Stimulated activated CD4-positive, alpha-beta T cell treated with anti-CD3 and anti-CD28 coated beads, Interleukin-4, amount 100 ng/mL, for 4 hours (primary cell): ENCODE measurements around the gene EBI3.
A peak's percentile ranks its signal among the peaks of the same experiment; 100 is the strongest.
"Not testable (repeated sequence)": the region's sequence is repeated elsewhere in the genome, so short reads cannot be mapped to it uniquely, and the experiment has no call there.

Source experiments
- DNase-seq, 2 experiments: peaks; one replicate each; pipeline ENCODE4 v3.0.0-alpha.2; 2020

EBI3 gene

DNA sequence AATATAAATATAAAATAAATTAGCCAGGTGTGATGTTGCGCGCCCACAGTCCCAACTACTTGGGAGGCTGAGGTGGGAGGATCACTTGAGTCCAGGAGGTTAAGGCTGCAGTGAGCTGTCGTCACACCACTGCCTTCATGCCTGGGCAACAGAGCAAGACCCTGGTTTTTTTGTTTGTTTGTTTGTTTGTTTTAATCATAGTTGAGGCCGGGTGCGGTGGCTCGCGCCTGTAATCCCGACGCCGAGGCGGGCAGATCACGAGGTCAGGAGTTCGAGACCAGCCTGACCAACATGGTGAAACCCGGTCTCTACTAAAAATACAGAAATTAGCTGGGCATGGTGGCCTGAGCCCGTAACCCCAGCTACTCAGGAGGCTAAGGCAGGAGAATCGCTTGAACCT, 8.2 kb downstream of the EBI3 start:
- DNase-seq, result not testable (repeated sequence)

DNA sequence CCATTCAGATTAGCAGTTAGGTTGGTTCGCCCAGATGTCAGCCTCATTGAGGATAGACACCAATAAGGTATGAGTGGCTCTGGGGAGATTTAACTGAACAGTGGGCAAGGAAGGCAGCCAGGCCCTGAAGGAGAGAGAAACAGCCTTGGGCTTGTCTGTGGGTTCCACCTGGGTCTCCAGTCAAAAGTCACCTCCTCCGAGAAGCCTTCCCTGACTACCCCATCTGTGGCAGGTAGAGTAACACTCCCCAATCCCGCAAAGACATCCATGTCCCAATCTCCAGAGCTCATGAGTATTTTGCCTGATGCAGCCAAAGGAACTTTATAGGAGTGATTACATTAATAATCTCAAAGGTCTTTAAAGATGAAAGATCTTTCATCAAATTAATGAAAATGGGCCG, 9.5 kb downstream of the EBI3 start:
- DNase-seq, result no peak

DNA sequence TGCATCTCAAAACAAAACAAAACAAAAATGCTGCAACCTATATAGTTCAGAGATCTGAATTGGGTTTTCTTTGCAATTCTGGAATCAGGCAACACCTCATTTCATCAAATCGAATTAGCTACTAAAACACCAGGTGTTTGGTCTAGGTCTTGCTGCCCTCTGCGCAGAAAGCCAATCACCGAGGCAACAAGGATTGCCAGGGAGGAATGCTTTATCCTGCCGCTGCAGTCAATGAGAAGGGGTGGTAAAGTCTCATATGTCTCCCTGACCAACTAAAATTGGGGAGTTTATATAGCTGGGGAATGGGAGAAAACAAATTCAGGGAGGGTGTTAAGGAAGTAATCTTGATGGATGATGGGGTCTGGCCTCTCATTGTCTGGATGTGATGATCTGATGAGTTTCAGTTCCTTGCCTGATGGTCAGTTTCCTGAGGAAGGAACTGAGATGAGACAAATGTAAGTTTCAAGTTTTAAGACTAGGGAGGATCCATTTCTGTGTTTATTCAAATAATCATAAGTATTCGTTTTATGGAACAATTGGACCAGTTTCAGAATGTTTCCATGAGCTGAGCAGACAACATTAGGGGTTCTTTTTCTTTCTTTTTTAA, 12.6 kb downstream of the EBI3 start:
- DNase-seq, result no peak

DNA sequence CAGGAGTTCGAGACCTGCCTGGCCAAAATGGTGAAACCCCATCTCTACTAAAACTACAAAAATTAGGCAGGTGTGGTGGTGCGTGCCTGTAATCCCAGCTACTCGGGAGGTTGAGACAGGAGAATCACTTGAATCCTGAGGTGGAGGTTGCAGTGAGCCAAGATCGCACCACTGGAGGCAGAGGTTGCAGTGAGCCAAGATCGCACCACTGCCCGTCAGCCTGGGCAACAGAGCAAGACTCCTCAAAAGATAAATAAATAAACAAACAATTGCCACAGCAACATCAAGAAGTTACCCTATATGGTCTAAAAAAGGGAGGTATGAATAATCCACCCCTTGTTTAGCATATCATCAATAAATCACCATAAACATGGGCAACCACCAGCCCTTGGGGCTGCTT, 16.6 kb downstream of the EBI3 start:
- DNase-seq, result not testable (repeated sequence)

DNA sequence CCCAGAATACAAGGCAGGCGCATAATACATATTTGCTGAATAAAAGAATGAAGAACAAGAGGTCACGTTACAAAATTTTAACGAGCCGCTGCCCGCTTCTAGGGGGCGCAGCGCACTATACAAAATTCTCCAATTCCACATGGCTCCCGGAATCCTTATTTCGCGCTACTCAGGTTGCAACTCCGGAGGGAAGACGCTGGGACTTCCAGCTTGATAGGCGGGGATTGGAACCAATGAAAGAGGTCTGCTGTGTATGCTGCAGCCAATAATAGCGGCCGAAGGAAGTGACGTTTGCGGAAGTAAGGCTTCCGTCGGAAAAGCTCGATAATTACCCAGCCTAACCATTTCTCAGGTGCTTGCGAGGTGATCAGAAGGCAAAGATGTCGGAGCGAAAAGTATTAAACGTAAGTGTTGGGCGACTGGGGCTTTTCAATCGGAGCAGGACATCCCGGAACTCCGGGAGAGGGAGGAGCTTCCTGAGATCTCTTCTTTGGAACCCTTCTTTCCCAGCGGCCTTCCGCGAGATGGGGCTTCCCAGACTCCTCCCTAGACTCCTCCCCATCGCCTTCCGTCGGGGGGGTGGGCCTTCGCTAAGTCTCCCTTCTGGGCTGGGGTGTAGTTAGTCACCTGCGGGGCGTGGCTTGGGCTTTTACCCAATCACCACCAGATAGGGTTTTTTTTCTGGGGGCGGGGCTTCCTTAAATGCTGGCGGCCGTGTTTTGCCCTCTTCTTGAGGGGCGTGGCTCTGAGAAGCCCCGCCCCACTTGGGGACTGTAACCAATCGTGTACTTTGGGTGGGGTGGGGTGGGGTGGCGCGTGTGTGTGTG, 17.7 kb downstream of the EBI3 start, which contains the start of gene YJU2:
Gene YJU2 (plus strand): TSS at position 314 of the 827 bp plus-strand sequence. CDS start 67 bp downstream, at position 381.
- peak; percentile 95 to 99 for DNase-seq

DNA sequence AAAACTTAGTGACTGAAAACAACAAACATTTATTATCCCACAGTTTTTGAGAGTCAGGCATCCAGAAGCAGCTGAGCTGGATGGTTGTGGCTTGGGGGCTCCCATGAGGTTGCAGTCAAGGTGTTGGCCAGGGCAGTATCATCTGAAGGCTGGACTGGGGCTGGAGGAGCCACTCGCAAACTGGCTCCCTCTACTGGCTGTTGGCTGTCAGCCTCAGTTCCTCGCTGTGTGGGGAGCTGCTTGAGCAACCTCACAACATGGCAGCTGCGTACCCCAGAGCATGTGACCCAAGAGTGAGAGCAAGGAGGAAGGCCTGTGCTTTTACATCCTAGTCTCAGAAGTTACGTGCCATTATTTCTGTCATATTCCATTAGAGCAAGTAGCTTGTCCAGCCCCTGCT, 27.2 kb downstream of the EBI3 start:
- no peak for DNase-seq

DNA sequence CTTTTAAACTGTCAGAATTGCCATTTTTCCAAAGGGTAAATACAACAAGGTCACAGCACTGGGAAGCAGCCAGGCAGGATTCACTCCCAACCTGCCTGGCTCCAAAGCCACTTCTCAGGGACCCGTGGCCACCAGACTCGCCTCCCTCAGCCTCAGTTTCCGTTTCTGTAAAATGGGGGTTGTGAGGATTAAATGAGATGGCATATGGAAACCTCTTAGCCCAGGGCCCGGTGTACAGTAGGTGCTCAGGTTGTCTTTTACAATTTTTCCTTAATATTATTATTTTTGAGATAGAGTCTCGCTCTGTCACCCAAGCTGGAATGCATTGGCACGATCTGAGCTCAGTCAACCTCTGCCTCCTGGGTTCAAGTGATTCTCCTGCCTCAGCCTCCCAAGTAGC, 27.7 kb downstream of the EBI3 start:
- no peak for DNase-seq

DNA sequence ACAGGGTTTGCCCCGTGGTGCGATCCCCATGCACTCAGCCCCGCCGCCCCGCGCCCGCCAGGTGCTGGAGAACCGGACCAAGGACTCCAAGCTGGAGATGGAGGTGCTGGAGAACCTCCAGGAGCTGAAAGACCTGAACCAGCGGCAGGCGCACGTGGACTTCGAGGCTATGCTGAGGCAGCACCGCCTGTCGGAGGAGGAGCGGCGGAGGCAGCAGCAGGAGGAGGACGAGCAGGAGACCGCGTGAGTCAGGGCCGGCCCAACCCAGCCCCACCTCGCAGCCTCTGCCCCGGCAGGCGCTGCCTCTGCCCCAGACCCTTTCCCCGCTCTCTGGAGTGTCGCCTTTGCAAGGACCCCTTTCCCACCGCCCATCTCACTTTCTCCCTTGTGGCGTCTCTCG, 28.9 kb downstream of the EBI3 start:
- DNase-seq, result no peak

DNA sequence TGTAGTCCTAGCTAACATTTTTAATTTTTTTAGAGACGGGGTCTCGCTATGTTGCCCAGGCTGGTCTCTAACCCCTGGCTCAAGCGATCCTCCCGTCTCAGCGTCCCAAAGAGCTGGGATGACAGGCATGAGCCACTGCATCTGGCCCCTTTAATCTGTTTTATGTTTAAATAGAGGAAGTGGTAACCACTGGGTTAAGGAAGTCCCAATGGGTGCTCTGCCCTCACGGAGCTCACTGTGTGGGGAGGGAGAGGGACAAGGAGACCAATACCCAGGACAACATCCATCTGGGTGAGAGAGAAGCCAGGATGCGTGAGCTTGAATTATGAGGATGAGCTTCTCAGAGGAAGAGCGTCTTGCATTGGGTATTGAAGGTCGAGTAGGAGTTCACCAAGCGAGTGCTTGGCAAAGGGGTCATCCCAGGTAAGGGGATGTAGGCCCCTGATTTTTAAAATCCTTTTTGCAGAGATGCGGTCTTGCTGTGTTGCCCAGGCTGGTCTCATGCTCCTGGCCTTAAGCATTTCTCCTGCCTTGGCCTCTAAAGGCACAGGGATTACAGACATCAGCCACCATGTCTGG, 31.4 kb downstream of the EBI3 start:
- no peak for DNase-seq

DNA sequence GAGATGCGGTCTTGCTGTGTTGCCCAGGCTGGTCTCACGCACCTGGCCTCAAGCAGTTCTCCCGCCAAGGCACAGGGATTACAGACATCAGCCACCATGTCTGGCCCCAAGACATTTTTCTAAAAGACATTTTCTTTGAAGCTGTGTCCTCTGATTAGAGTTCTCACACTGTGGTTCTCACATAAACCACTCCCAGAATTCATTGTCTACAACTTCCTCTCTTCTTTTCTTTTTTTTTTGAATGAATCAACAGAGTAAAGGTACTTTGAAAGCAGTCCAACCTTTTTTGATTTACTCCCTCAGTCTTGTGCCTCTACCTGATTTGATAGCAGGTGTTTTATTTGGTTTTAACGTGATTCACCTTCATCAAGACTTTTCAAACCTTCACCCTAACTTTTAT, 35.5 kb downstream of the EBI3 start:
- no peak for DNase-seq

DNA sequence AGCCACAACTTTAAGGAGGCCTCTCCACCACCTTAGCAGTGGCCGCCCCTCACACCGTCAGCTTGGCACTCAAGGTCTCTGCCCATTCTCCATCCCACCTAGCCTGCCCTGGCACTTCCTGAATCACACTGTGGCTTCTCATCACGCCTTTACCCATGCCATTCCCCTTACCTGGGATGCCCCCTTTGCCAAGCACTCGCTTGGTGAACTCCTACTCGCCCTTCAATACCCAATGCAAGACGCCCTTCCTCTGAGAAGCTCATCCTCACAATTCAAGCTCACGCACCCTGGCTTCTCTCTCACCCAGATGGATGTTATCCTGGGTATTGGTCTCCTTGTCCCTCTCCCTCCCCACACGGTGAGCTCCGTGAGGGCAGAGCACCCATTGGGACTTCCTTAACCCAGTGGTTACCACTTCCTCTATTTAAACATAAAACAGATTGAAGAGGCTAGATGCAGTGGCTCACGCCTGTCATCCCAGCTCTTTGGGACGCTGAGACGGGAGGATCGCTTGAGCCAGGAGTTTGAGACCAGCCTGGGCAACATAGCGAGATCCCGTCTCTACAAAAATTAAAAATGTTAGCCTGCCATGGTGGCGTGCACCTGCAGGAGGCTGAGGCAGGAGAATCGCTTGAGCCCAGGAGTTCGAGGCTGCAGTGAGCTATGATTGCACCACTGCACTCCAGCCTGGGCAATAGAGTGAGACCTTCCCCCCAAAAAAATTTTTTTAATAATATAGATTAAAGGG, 37.1 kb downstream of the EBI3 start:
- DNase-seq, result no peak

DNA sequence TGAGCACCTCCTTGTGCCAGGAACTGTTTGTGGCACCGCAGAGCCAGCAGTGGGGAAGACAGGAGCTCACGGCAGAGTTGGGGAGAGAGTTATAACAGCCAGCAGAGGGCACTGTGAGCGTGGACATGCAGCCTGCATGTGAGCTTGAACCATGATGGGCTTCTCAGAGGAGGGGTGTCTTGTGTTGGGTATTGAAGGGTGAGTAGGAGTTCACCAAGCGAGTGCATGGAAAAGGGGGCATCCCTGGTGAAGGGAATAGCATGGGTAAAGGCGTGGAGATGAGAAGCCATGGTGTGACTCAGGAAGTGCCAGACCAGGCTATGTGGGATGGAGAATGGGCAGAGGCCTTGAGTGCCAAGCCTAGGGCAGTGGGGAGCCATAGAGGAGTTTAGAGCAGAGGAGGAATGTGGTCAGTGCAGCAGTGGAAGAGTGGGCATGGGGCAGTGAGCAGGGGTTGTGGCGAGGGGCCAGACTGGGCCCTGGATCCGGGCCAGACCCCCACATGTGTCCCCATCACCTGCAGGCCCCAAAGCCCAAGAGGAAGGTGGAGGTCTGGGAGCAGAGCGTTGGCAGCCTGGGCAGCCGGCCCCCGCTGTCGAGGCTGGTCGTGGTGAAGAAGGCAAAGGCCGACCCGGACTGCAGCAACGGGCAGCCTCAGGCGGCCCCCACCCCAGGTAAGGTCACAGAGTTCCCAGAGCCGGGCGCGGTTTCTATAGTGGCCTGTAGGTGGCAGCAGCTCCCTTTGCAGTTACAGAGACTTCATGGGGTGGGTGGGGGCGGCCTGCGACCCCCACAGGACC, 38.0 kb downstream of the EBI3 start:
- DNase-seq, result peak; percentile 48 to 63

DNA sequence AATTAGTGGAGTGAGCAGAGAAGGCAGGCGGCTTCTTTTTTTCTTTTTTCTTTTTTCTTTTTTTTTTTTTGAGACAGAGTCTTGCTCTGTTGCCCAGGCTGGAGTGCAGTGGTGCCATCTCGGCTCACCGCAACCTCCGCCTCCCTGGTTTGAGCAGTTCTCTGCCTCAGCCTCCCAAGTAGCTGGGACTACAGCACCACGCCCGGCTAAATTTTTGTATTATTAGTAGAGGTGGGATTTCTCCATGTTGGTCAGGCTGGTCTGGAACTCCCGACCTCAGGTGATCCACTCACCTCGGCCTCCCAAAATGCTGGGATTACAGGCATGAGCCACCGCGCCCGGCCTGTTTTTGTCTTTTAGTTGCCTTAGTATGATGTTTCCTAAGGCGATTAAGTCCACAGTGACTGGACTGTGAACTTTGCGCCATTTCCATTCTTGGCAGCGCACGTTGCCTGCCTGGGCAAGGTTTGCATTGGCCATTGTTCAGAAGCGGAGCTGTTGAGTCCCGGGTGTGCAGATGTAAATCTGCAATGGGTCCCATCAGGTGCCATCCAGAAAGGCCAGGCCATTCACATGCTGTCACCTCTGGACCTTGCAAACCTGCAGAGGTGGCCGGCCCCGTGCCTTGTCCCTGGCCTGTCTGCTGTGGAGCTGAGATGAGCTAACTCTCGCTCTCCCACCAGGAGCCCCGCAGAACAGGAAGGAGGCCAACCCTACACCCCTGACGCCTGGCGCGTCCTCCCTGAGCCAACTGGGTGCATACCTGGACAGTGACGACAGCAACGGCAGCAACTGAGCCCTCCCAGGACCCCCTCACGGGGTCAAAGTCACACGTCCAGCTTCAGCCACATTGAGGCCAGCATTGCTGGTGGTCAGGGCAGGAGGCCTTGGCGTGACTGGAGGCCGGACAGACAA, 38.8 kb downstream of the EBI3 start:
- no peak for DNase-seq

DNA sequence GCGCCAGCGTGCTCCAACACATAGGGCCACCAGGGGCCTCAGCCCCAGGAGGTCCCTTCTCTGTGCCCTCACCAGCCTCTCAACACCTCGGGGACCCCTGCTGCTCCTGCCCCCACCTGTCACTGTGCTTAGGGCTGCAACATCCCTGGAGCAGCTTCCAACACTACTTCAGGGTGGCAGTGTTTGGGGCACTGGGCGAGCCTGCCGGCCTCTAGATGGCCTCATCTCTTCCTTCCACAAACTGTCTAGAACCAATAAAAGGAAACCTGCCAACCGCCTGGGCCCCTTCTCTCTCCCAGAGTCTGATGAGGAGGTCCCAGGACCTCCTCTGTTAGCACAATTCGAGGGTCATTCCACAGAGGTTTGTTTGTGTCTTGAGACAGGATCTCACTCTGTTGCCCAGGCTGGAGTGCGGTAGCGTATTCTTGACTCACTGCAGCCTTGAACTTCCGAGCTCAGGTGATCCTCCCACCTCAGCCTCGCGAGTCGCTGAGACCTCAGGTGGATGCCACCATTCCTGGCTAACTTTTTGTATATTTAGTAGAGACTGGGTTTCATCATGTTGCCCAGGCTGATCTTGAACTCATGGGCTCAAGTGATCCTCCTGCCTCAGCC, 39.6 kb downstream of the EBI3 start:
- DNase-seq, result no peak

DNA sequence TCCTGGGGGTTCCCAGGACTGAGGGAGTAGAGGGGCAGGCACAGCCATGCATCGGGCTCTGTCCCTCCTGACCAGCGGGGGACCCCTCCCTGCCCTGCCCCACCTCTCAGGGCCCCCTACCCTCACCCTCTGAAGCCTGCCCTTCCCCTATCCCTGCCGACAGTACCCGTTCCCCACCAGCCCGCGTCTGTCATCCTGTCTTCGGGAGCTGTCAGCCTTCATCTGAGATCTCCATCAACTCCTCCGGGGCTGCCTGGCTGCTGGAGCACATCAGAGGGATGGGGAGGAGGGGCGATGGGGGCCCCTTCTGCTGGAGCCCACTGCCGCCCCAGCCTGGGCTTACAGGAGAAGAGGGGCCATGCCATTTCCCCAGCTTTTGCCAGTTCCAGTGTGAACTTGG, 43.6 kb downstream of the EBI3 start:
- DNase-seq, result no peak

DNA sequence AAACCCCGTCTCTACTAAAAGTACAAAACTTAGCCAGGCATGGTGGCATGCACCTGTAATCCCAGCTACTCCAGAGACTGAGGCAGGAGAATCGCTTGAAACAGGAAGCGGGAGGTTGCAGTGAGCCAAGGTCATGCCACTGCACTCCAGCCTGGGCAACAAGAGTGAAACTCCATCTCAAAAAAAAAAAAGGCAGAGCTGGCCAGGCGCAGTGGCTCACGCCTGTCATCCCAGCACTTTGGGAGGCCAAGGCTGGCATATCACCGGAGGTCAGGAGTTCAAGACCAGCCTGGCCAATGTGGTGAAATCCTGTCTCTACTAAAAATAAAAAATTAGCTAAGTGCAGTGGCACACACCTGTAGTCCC, 45.0 kb downstream of the EBI3 start:
- not testable (repeated sequence) for DNase-seq

DNA sequence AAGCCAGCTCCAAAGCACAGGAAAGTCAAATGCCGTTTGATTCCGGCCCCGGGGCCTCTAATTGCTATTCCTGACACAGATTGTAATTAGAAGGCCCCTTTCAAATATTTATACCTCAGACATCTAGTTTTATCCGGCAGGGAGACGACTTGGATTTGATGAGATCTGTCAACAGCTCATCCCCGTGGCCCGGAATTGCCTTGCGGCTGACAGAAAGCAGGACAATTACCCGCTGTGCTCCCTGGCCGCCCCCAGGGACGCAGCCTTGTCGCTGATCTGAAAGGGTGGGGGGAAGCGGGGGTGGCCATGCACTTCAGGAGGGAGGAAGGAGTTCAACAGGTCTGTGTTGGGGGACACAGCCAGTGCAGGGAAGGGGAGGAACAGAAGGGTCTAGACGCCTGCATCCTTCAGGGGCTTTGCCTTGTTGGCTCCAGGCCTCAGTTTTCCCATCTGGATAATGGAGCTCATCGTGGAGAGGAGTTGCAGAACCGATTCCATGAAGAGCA, 47.9 kb downstream of the EBI3 start:
- DNase-seq, result no peak

DNA sequence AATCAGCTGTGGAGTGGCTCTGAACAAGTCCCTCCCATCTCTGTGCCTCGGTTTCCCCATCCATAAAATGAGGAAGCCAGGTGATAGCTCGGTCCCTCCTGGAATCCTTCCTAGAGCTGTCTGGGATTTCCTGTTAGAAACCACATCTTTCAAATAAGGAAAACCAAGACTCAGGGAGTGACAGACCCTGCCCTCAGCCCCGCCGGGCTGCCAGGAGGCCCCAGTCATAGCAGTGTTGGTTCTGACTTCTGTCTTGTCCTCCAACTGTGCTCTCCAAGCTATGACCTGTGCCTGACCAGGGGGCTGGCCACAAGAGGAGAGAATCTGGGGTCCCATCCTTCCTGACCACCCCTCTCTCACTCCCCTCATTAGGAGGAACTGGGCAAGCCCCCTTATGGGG, 48.7 kb downstream of the EBI3 start:
- no peak for DNase-seq

DNA sequence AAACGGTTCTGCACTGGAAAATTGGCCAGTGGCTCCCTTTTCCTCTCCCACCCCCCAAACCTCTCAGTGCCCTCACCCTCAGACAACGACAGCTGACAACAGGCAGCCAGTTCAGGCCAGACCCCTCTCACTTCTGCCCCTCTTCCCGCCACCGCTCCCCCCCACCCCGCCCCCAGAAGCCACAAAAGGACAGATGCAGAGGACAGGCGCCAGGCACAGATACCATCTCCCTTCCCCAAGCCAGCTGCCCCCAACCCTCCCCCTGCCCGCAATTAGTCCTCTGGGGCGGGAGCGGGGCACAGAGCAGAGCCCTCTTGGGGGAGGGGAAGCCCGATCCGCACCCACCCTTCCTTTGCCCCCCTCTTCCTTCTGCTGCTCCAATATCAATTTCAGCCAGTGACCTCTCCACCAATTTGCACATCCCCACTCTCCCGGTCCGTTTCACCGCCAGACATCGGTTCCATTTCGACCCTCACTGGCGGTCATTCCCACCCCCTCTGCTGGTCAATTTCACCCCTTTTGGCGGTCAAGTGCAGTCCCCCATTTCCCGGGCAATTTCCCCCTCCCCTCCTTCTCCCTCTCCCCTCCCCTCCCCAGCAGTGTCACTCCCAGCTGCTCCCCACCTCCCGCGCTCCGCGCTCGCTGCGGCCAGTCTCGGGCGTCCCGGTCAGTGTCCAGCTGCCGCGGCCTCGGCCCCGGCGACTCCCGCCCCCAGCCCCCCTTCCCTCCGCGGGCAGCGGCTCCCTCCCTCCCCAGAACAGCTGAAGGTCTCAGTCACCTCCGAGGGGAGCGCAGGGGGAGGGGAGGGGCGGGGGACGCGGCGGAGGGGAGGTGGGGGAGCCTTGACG, 49.3 kb downstream of the EBI3 start, which contains the start of gene SHD:
Gene SHD (plus strand): TSS at position 848 of the 848 bp plus-strand sequence. CDS start 798 bp downstream, outside the sequence.
- DNase-seq, result no peak

DNA sequence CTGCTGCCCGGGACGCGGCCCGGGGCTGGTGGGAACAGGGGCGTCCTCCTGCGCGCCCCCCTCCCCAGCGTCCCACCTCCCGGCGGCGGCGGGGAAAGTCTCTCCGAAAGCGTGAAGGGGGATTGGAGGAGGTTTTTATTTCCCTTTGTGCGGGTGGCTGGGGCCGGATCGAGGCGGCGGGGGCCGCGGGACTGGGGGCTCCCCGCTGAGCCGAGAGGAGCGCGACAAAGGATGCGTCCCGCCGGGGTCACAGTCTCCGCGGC, 49.9 kb downstream of the EBI3 start:
- no peak for DNase-seq
